Left cardiac atrium (tissue), 4 donors: ENCODE data around the gene URM1. TPM values are rescaled to one million over a fixed set of nuclear protein-coding genes. Genes with fewer than 3 reads are reported as not detected.

Experiments
- ATAC-seq, 2 donors: fragments of 200-7000 bp; cut with Tn5 transposase; one replicate each; pipeline ENCODE4 v1.9.1; 2020; ENCODE audit warnings: mild to moderate bottlenecking in 2 of 2, moderate library complexity in 2 of 2
- DNase-seq: peaks from one replicate; pipeline ENCODE4 v3.0.0-alpha.2; 2020
- intact Hi-C, 2 donors: fragments of 100-400 bp; cut with DNase I; formaldehyde crosslinking; loops; one replicate each; pipeline versions ENCODE4 v1.14.1 to v1.15.1; 2022 to 2023
- total RNA-seq, 2 donors: library from RNA; stranded (reverse); fragmentation: NEBNext Ultra II Directional; extraction: Animal tissue kit (Norgen Biotek cat#: 25700); gene quantifications; one replicate each; pipeline ENCODE4 v1.2.1, GENCODE V29; 2021
- donor health status: DM: no; HTN: yes; CAD: no.
- donor health status: DM: no; HTN: yes; CAD: no; lungs with severe emphysema.
- donor health status: DM: yes; HTN: yes; CAD: no.
- donor health status: Dilated cardiomyopathy.

The URM1 gene
- total RNA-seq, 2 donors from 2014 or later: 49.8 to 58.0 TPM

- intact Hi-C loops: loop anchor here in 1 of 2 donors (5.0 kb wide), 1 partner anchor 46 kb away; no protein-coding TSS in a partner anchor
- no peak for ATAC-seq
These were observed 28.0 kb upstream of the URM1 start for GRCh38 chr9:128342971-128343680.

GRCh38 chr9:128343855-128344254 is 27.3 kb upstream of the URM1 start:
- intact Hi-C loops: loop anchor here in 1 of 2 donors (5.0 kb wide), 1 partner anchor 47 kb away; no protein-coding TSS in a partner anchor
- ATAC-seq (no peak), DNase-seq (no peak)

More at GRCh38 chr9:128342971-128343680, 28.0 kb upstream of the URM1 start:
- DNase-seq: no peak

GRCh38 chr9:128344931-128345605 is 26.1 kb upstream of the URM1 start:
- intact Hi-C loops: loop anchor here in 1 of 2 donors (5.0 kb wide), 1 partner anchor 48 kb away; no protein-coding TSS in a partner anchor
- ATAC-seq: no peak
- no peak for DNase-seq

- intact Hi-C loops: no loop called here
- no peak for DNase-seq
- no peak for ATAC-seq
These were observed 22.0 kb upstream of the URM1 start for GRCh38 chr9:128349125-128349524.

GRCh38 chr9:128349772-128350171 is 21.4 kb upstream of the URM1 start:
- ATAC-seq (no peak), DNase-seq (no peak)
- intact Hi-C loops: no loop called here

GRCh38 chr9:128355451-128355850 is 15.7 kb upstream of the URM1 start:
- intact Hi-C loops: no loop called here
- no peak for ATAC-seq
- no peak for DNase-seq

GRCh38 chr9:128358090-128358489 is 13.1 kb upstream of the URM1 start:
- DNase-seq (no peak), ATAC-seq (no peak)
- intact Hi-C loops: no loop called here

GRCh38 chr9:128358861-128359260 is 12.3 kb upstream of the URM1 start:
- intact Hi-C loops: no loop called here
- no peak for ATAC-seq
- DNase-seq: no peak

GRCh38 chr9:128360826-128361225 is 10.3 kb upstream of the URM1 start:
- no peak for DNase-seq
- intact Hi-C loops: loop anchor here in 1 of 2 donors (5.0 kb wide), 1 partner anchor 51 kb away; no protein-coding TSS in a partner anchor
- ATAC-seq: no peak

- intact Hi-C loops: loop anchor here in 1 of 2 donors (5.0 kb wide), 1 partner anchor 51 kb away; no protein-coding TSS in a partner anchor
- DNase-seq (no peak), ATAC-seq (peak; percentile 2 to 40)
These were observed 9.7 kb upstream of the URM1 start for GRCh38 chr9:128361296-128361985.

- ATAC-seq (peak; percentile 92 to 93), DNase-seq (peak; percentile 88)
- intact Hi-C loops: loop anchor here in 1 of 2 donors (5.0 kb wide), 1 partner anchor 50 kb away; no protein-coding TSS in a partner anchor
These were observed 9.1 kb upstream of the URM1 start for GRCh38 chr9:128361986-128362646.

- DNase-seq: no peak
- ATAC-seq: no peak
- intact Hi-C loops: loop anchor here in 1 of 2 donors (5.0 kb wide), 1 partner anchor 50 kb away; no protein-coding TSS in a partner anchor
These were observed 8.4 kb upstream of the URM1 start for GRCh38 chr9:128362774-128363173.

- no peak for ATAC-seq
- no peak for DNase-seq
- intact Hi-C loops: no loop called here
These were observed 5.6 kb upstream of the URM1 start for GRCh38 chr9:128365525-128365924.

- DNase-seq: no peak
- no peak for ATAC-seq
- intact Hi-C loops: no loop called here
These were observed 2.0 kb upstream of the URM1 start for GRCh38 chr9:128369024-128369706.

- DNase-seq (no peak), ATAC-seq (no peak)
- intact Hi-C loops: no loop called here
These were observed 815 bp upstream of the URM1 start for GRCh38 chr9:128370367-128370751.

GRCh38 chr9:128371630-128372117 is 500 bp downstream of the URM1 start:
- DNase-seq (no peak), ATAC-seq (no peak)
- intact Hi-C loops: no loop called here

- intact Hi-C loops: no loop called here
- DNase-seq (no peak), ATAC-seq (no peak)
These were observed 1.0 kb downstream of the URM1 start for GRCh38 chr9:128372188-128372641.

- no peak for DNase-seq
- intact Hi-C loops: no loop called here
- ATAC-seq: no peak
These were observed 1.6 kb downstream of the URM1 start for GRCh38 chr9:128372784-128373183.
